Astrocyte (in vitro differentiated cells and primary cell): ENCODE results near the gene NPM1. TPM values are rescaled to one million over a fixed set of nuclear protein-coding genes. Genes with fewer than 3 reads are reported as not detected.

ENCODE experiments used
- DNase-seq: peaks from one replicate; pipeline ENCODE4 v3.0.0-alpha.2; 2010; ENCODE audit warnings: low read depth
- FAIRE-seq: peaks from 2 replicates; lab custom pipeline; 2011; peaks lifted over from hg19 to GRCh38; lab: Jason Lieb, UNC
- H2AFZ ChIP-seq: 2 replicates; pipeline ENCODE4 v1.6.0; 2012; ENCODE audit warnings: low read depth, low read length, inconsistent platforms
- H3K27ac ChIP-seq: 2 replicates; pipeline ENCODE4 v1.5.1; 2011; ENCODE audit warnings: low read depth, low read length, inconsistent platforms
- H3K27me3 ChIP-seq: 2 replicates; pipeline ENCODE4 v1.6.0; 2011; ENCODE audit warnings: low read length, inconsistent platforms; ENCODE audit not compliant: insufficient read depth
- H3K36me3 ChIP-seq: 2 replicates; pipeline ENCODE4 v1.5.1; 2011; ENCODE audit warnings: low read length, inconsistent platforms; ENCODE audit not compliant: insufficient read depth
- H3K4me1 ChIP-seq: 2 replicates; pipeline ENCODE4 v1.5.1; 2011; ENCODE audit warnings: low read length, inconsistent platforms; ENCODE audit not compliant: insufficient read depth
- H3K4me2 ChIP-seq: 2 replicates; pipeline ENCODE4 v1.6.0; 2012; ENCODE audit warnings: low read length, inconsistent platforms
- H3K4me3 ChIP-seq: 2 replicates; pipeline ENCODE4 v1.5.1; 2011; ENCODE audit warnings: low read depth, mild to moderate bottlenecking, low read length, inconsistent platforms; ENCODE audit not compliant: insufficient read depth
- H3K79me2 ChIP-seq: 2 replicates; pipeline ENCODE4 v1.6.0; 2012; ENCODE audit warnings: mild to moderate bottlenecking, low read length, inconsistent platforms; ENCODE audit not compliant: insufficient read depth
- H3K9ac ChIP-seq: 2 replicates; pipeline ENCODE4 v1.6.0; 2012; ENCODE audit warnings: mild to moderate bottlenecking, low read length, inconsistent platforms
- H3K9me3 ChIP-seq: 2 replicates; pipeline ENCODE4 v1.5.1; 2012; ENCODE audit warnings: low read depth, mild to moderate bottlenecking, low read length, inconsistent platforms; ENCODE audit not compliant: insufficient read depth
- H4K20me1 ChIP-seq: 2 replicates; pipeline ENCODE4 v1.6.0; 2012; ENCODE audit warnings: low read length, inconsistent platforms; ENCODE audit not compliant: insufficient read depth
- H3K27ac Mint-ChIP-seq: one replicate; pipeline ENCODE4 v1.8.0; 2021; ENCODE audit warnings: mild to moderate bottlenecking, mixed read lengths; ENCODE audit not compliant: unreplicated experiment
- H3K27me3 Mint-ChIP-seq: one replicate; pipeline ENCODE4 v1.8.0; 2021; ENCODE audit warnings: low read depth, mixed read lengths; ENCODE audit not compliant: unreplicated experiment
- H3K36me3 Mint-ChIP-seq: one replicate; pipeline ENCODE4 v1.8.0; 2021; ENCODE audit warnings: low read depth, mixed read lengths; ENCODE audit not compliant: unreplicated experiment
- H3K4me1 Mint-ChIP-seq: one replicate; pipeline ENCODE4 v1.8.0; 2021; ENCODE audit warnings: low read depth, mixed read lengths; ENCODE audit not compliant: unreplicated experiment
- H3K4me3 Mint-ChIP-seq: one replicate; pipeline ENCODE4 v1.8.0; 2021; ENCODE audit warnings: mild to moderate bottlenecking, moderate library complexity, mixed read lengths; ENCODE audit not compliant: unreplicated experiment
- H3K9me3 Mint-ChIP-seq: one replicate; pipeline ENCODE4 v1.8.0; 2021; ENCODE audit warnings: mild to moderate bottlenecking, mixed read lengths; ENCODE audit not compliant: unreplicated experiment
- CTCF ChIP-seq: IDR thresholded peaks from 2 replicates; pipeline ENCODE4 v1.5.1; 2011; ENCODE audit warnings: low read depth, mild to moderate bottlenecking, inconsistent platforms, low read length, moderate library complexity; ENCODE audit not compliant: insufficient read depth
- EZH2 ChIP-seq: IDR thresholded peaks from 2 replicates; pipeline ENCODE4 v1.6.1; 2012; ENCODE audit warnings: mild to moderate bottlenecking, low read length, inconsistent platforms; ENCODE audit not compliant: insufficient read depth
- total RNA-seq: library from RNA; stranded (reverse); gene quantifications from 2 replicates; pipeline ENCODE4 v1.2.1, GENCODE V29; 2021

The NPM1 gene
- total RNA-seq, 1 donor from 2014 or later, result 1,219 TPM

GRCh38 chr5:171455522-171455921 is 67.9 kb downstream of the NPM1 start:
- Mint-ChIP-seq H3K27me3 (peaks cover 51% of the 10 kb centered on the region), H3K27ac (no peak overlapping the region)
- no peak overlapping the region for H3K27ac ChIP-seq

GRCh38 chr5:171457208-171457981 is 69.7 kb downstream of the NPM1 start:
- FAIRE-seq, result no peak
- no peaks in the 10 kb centered on the region for H3K4me1 Mint-ChIP-seq
- no peak for TF ChIP-seq EZH2
- TF ChIP-seq CTCF, result no peak

More at GRCh38 chr5:171455522-171455921, 67.9 kb downstream of the NPM1 start:
- Mint-ChIP-seq H3K9me3 (no peaks in the 10 kb centered on the region), H3K4me1 (no peaks in the 10 kb centered on the region), H3K36me3 (peaks cover 20% of the 10 kb centered on the region), H3K4me3 (no peak overlapping the region)
- no peak for TF ChIP-seq CTCF
- no peak for TF ChIP-seq EZH2
- no peak for FAIRE-seq
- Histone ChIP-seq H3K4me1 (peaks cover 4% of the 10 kb centered on the region), H2AFZ (no peak overlapping the region), H4K20me1 (no peaks in the 10 kb centered on the region), H3K36me3 (no peaks in the 10 kb centered on the region), H3K9ac (no peak overlapping the region), H3K27me3 (no peaks in the 10 kb centered on the region), H3K4me2 (no peak overlapping the region), H3K4me3 (no peak overlapping the region), H3K9me3 (no peaks in the 10 kb centered on the region), H3K79me2 (no peaks in the 10 kb centered on the region)
- no peak for DNase-seq

GRCh38 chr5:171459839-171460238 is 72.2 kb downstream of the NPM1 start:
- peaks cover 9% of the 10 kb centered on the region for H3K36me3 Mint-ChIP-seq
- FAIRE-seq (no peak), DNase-seq (no peak)
- TF ChIP-seq CTCF (no peak), EZH2 (no peak)
- Histone ChIP-seq H3K79me2 (no peaks in the 10 kb centered on the region), H3K4me2 (no peak overlapping the region), H3K9ac (no peak overlapping the region), H2AFZ (no peak overlapping the region), H3K4me1 (no peaks in the 10 kb centered on the region), H3K9me3 (no peaks in the 10 kb centered on the region), H3K4me3 (no peak overlapping the region), H3K27me3 (no peaks in the 10 kb centered on the region), H4K20me1 (no peaks in the 10 kb centered on the region), H3K27ac (no peak overlapping the region), H3K36me3 (no peaks in the 10 kb centered on the region)
- no peaks in the 10 kb centered on the region for H3K4me1 Mint-ChIP-seq
- H3K9me3 Mint-ChIP-seq, result peaks cover 2% of the 10 kb centered on the region
- H3K27ac Mint-ChIP-seq, result no peak overlapping the region
- H3K27me3 Mint-ChIP-seq, result peaks cover 38% of the 10 kb centered on the region
- no peak overlapping the region for H3K4me3 Mint-ChIP-seq

More at GRCh38 chr5:171457208-171457981, 69.7 kb downstream of the NPM1 start:
- Histone ChIP-seq H3K9me3 (no peaks in the 10 kb centered on the region), H3K4me3 (no peak overlapping the region), H3K27me3 (no peaks in the 10 kb centered on the region), H3K27ac (no peak overlapping the region), H2AFZ (no peak overlapping the region), H3K4me1 (no peaks in the 10 kb centered on the region), H3K4me2 (no peak overlapping the region), H3K79me2 (no peaks in the 10 kb centered on the region), H4K20me1 (no peaks in the 10 kb centered on the region), H3K36me3 (no peaks in the 10 kb centered on the region), H3K9ac (no peak overlapping the region)
- Mint-ChIP-seq H3K9me3 (no peaks in the 10 kb centered on the region), H3K27ac (no peak overlapping the region), H3K27me3 (peaks cover 46% of the 10 kb centered on the region), H3K36me3 (peaks cover 19% of the 10 kb centered on the region), H3K4me3 (no peak overlapping the region)
- no peak for DNase-seq
